ENCODE data around the gene ZC3H7A. TPM values are rescaled to one million over a fixed set of nuclear protein-coding genes. Genes with fewer than 3 reads are reported as not detected.

The ZC3H7A gene, protein sequence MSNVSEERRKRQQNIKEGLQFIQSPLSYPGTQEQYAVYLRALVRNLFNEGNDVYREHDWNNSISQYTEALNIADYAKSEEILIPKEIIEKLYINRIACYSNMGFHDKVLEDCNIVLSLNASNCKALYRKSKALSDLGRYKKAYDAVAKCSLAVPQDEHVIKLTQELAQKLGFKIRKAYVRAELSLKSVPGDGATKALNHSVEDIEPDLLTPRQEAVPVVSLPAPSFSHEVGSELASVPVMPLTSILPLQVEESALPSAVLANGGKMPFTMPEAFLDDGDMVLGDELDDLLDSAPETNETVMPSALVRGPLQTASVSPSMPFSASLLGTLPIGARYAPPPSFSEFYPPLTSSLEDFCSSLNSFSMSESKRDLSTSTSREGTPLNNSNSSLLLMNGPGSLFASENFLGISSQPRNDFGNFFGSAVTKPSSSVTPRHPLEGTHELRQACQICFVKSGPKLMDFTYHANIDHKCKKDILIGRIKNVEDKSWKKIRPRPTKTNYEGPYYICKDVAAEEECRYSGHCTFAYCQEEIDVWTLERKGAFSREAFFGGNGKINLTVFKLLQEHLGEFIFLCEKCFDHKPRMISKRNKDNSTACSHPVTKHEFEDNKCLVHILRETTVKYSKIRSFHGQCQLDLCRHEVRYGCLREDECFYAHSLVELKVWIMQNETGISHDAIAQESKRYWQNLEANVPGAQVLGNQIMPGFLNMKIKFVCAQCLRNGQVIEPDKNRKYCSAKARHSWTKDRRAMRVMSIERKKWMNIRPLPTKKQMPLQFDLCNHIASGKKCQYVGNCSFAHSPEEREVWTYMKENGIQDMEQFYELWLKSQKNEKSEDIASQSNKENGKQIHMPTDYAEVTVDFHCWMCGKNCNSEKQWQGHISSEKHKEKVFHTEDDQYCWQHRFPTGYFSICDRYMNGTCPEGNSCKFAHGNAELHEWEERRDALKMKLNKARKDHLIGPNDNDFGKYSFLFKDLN
- total RNA-seq (2021; fragmentation: NEBNext Ultra II Directional; extraction: Animal tissue kit (Norgen Biotek cat#: 25700)), result 42.5 and 55.9 TPM in 2 replicates
- polyA plus RNA-seq (2011; rRNA removed), result 23.3 and 32.0 TPM in 2 replicates
- 26.1 TPM for polyA plus RNA-seq (2011; cell fraction: cytosol; rRNA removed)
- polyA plus RNA-seq (2011; cell fraction: nucleus; rRNA removed), result 22.1 TPM
- 21.7 to 38.8 TPM (median 26.2 TPM) in 4 replicates for polyA plus RNA-seq (2012, experiment 1 of 2)
- 2.5 TPM for polyA plus RNA-seq (2012, experiment 2 of 2)
- polyA plus RNA-seq (2013, experiment 1 of 2), result 32.3 TPM
- 28.3 TPM for polyA plus RNA-seq (2013, experiment 2 of 2)
- 22.6 and 29.4 TPM in 2 replicates for polyA minus RNA-seq (2011; rRNA and poly(A)+ RNA removed)
- polyA minus RNA-seq (2011; cell fraction: cytosol; rRNA and poly(A)+ RNA removed), result 16.2 TPM
- 29.4 TPM for polyA minus RNA-seq (2011; cell fraction: nucleus; rRNA and poly(A)+ RNA removed)
- long read RNA-seq, experiment 1, transcript ZC3H7A-201 (23 exons, 3,825 nt), result major isoform, 5 of 18 reads
- long read RNA-seq, experiment 1, partial matches to known transcripts, result 12 of 18 reads
- long read RNA-seq, experiment 1, other reads (novel, unspliced or antisense), result 1 of 18 reads
- long read RNA-seq, experiment 2, result 0 reads

DNA sequence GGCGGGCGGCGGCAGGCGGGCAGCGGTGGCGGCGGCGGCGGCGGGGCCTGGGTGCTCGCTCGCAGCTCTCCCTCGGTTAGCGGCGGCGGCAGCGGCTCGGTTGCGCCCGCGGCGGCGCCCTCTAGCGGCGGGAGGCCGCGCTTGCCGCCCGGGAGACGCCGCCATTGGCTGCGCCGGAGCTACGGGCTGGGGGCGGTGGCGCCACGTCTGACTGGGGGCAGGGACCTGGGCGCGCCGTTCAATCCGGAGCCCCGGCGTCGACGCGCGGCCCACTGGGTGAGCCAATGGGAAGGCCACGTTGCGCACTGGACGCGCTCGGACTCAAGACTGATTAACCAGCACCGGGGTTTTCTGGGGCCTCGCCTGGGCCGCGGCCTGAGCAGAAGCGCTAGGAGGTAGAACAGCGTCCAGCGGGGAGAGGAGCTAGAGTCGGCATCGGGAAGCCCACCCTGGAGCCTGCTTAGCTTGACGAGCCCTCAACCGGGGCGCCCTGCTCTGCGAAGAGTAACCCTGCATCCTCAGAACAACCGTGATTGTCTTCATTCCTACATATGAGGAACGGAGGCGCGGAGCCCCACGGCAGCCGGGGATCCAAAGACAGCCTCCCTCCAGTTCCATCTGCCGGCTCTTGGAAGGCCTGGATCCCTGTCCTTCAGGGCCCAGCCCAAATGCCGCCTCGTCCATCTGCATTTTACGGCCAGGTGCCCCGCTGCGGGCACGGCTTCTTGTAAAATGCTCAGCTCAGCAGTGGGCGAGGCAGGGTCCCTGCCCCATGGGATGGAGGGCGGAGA is at the start of gene ZC3H7A:
Gene ZC3H7A, minus strand, starts transcription at position 93 of the 791 bp plus-strand sequence. CDS start 14,904 bp downstream, outside the sequence.
- H3K4me1 ChIP-seq (replicated peaks in 1 of 4; ENCODE audit: control insufficient read depth in 3 of 4, insufficient read depth in 4 of 4, low read length in 3 of 4), result peaks cover 0 to 6% (median 3%) of the 10 kb centered on the region in 4 experiments; a peak in 4 of 7 replicates
- H3K79me1 ChIP-seq (ENCODE audit: low read depth, low read length), result peaks cover 13% of the 10 kb centered on the region; the same call in 1 of the 2 replicates
- H3K27me3 ChIP-seq (replicated peaks in 1 of 4; ENCODE audit: control insufficient read depth in 3 of 4, extremely low read depth in 1 of 4, insufficient read depth in 3 of 4, low read length in 3 of 4), result no peaks in the 10 kb centered on the region
- ChIA-PET CTCF (ENCODE audit: partially characterized antibody) (interaction anchor here (0.5 to 2.4 kb wide), 17 partner anchors 11 to 361 kb away, joined by 3 to 14 read pairs (median 4); no protein-coding TSS in a partner anchor), POLR2A (ENCODE audit: partially characterized antibody) (interaction anchor here (0.7 to 1.7 kb wide), 15 partner anchors 9 to 161 kb away, joined by 3 to 8 read pairs (median 4); partner anchors contain the start of genes RSL1D1 and TXNDC11)
- H2BK20ac ChIP-seq (ENCODE audit: low read length), result no peak within 1 kb of the TSS
- peak within 1 kb of the TSS; percentile 27; the same call in 1 of the 2 replicates for H2AFZ ChIP-seq (ENCODE audit: low read length)
- H3K27ac ChIP-seq (ENCODE audit: low read depth, low read length), result peak within 1 kb of the TSS; percentile 81
- peak within 1 kb of the TSS; percentile 86 for H3K56ac ChIP-seq (replicated peaks; ENCODE audit: insufficient read length, low read depth, low read length)
- H3K23ac ChIP-seq (ENCODE audit: insufficient read length), result no peak within 1 kb of the TSS
- H4K91ac ChIP-seq (replicated peaks; ENCODE audit: insufficient read length, low read length), result peak within 1 kb of the TSS; percentile 25
- no peak within 1 kb of the TSS for H3K14ac ChIP-seq (ENCODE audit: insufficient read length)
- no peak within 1 kb of the TSS for H2BK120ac ChIP-seq (replicated peaks; ENCODE audit: low read depth, low read length)
- peak within 1 kb of the TSS; percentile 72 for H4K5ac ChIP-seq (ENCODE audit: insufficient read length, low read depth, low read length)
- peaks cover 4% of the 10 kb centered on the region; the same call in 1 of the 2 replicates for H3K23me2 ChIP-seq (ENCODE audit: low read depth, low read length)
- peak within 1 kb of the TSS; percentile 71 for H3K18ac ChIP-seq (ENCODE audit: extremely low read depth, low read length)
- no peak within 1 kb of the TSS for H2BK15ac ChIP-seq (ENCODE audit: low read length)
- H3K4me2 ChIP-seq (ENCODE audit: insufficient read depth in 1 of 2, low read depth in 2 of 2, low read length in 2 of 2), result peak within 1 kb of the TSS; percentile 75 to 92
- no peak for FAIRE-seq
- peaks cover 14 to 38% of the 10 kb centered on the region in 2 experiments for H3K79me2 ChIP-seq (ENCODE audit: control insufficient read depth in 1 of 2, insufficient read depth in 2 of 2, low read length in 2 of 2)
- peak within 1 kb of the TSS; percentile 76 to 93 (median 82) for H3K9ac ChIP-seq (replicated peaks in 1 of 4; ENCODE audit: extremely low read depth in 1 of 4, low read depth in 3 of 4, low read length in 3 of 4)
- 2% methylated on average over 58 of the region's 80 CpGs; no CpG with 5 or more reads in 1 of the 2 experiments for WGBS, 2 experiments (ENCODE audit: extremely low coverage in 1 of 2, insufficient coverage in 1 of 2, insufficient read length in 1 of 2, insufficient replicate concordance in 2 of 2, low coverage in 1 of 2, low lambda C conversion rate in 2 of 2, missing lambda C conversion rate in 1 of 2)
- H3K4me3 ChIP-seq (ENCODE audit: extremely low read depth in 1 of 4, insufficient read depth in 2 of 4, low read depth in 3 of 4, low read length in 4 of 4), result peak within 1 kb of the TSS; percentile 78 to 96 (median 88)
- H2AK5ac ChIP-seq (ENCODE audit: low read depth, low read length), result no peak within 1 kb of the TSS
- H4K20me1 ChIP-seq (replicated peaks in 1 of 2; ENCODE audit: control insufficient read depth in 1 of 2, insufficient read depth in 2 of 2, low read length in 2 of 2), result peaks cover 0 to 5% of the 10 kb centered on the region in 2 experiments
- H2BK12ac ChIP-seq (ENCODE audit: low read depth, low read length), result 0 out of 2 replicates have a peak within 1 kb of the TSS, but pooled peaks have one; percentile 23
- H3K9me3 ChIP-seq (ENCODE audit: insufficient read depth in 2 of 2, low read depth in 1 of 2, low read length in 1 of 2), result no peaks in the 10 kb centered on the region
- peak within 1 kb of the TSS; percentile 79 for H2BK5ac ChIP-seq (ENCODE audit: low read depth, low read length)
- DNase-seq (ENCODE audit: low read depth in 1 of 2, low spot score in 2 of 2), result peak; percentile 90 to 91
- no peaks in the 10 kb centered on the region; a peak in 1 of 8 replicates for H3K36me3 ChIP-seq (ENCODE audit: control insufficient read depth in 2 of 4, insufficient read depth in 4 of 4, low read length in 3 of 4)
- peak within 1 kb of the TSS; percentile 91; the same call in 1 of the 2 replicates for H4K8ac ChIP-seq (ENCODE audit: extremely low read depth, insufficient read depth, low read length)
- H3K4ac ChIP-seq (replicated peaks; ENCODE audit: insufficient read length, low read depth, low read length), result no peak within 1 kb of the TSS
- TF ChIP-seq SP4 (IDR thresholded peaks at IDR 0.05; ENCODE audit: low read length) (no peak; the same call in 1 of the 2 replicates), JUND (IDR thresholded peaks at IDR 0.05; ENCODE audit: low read length) (no peak), CBX5 (IDR thresholded peaks at IDR 0.05; ENCODE audit: low read depth, low read length) (no peak)
